Measurements from ENCODE around the gene MNAT1.

Gene MNAT1

GRCh38 chr14:60815371-60815770 lies 80.8 kb downstream of the MNAT1 start:
- Histone ChIP-seq H3K18ac (ENCODE audit: low read length) (no peak overlapping the region), H3K4me2 (ENCODE audit: low read length) (no peak overlapping the region), H4K12ac (ENCODE audit: low read depth, low read length) (no peak overlapping the region), H2AFZ (ENCODE audit: insufficient read depth, low read length, poor library complexity) (no peak overlapping the region), H3K4me1 (ENCODE audit: control insufficient read depth in 1 of 2, insufficient read depth in 2 of 2, low read length in 2 of 2) (no peaks in the 10 kb centered on the region), H3K9ac (ENCODE audit: low read length) (no peak overlapping the region), H3K79me1 (ENCODE audit: low read length) (no peaks in the 10 kb centered on the region), H3K27ac (ENCODE audit: low read depth, low read length) (no peak overlapping the region), H3K36me3 (ENCODE audit: control insufficient read depth in 1 of 2, insufficient read depth in 2 of 2, low read length in 2 of 2) (peaks cover 6 to 9% of the 10 kb centered on the region in 2 experiments), H3K23ac (ENCODE audit: low read length) (no peak overlapping the region), H3K9me3 (ENCODE audit: insufficient read depth, low read depth, low read length) (no peaks in the 10 kb centered on the region), H4K8ac (ENCODE audit: low read depth, low read length) (no peak overlapping the region), H3K4ac (ENCODE audit: low read depth, low read length) (no peak overlapping the region), H4K91ac (ENCODE audit: low read depth, low read length) (no peak overlapping the region), H3K4me3 (ENCODE audit: low read depth, low read length) (no peak overlapping the region), H3K14ac (ENCODE audit: low read length) (no peak overlapping the region), H2AK5ac (ENCODE audit: low read length) (no peak overlapping the region), H2BK12ac (ENCODE audit: low read length) (no peak overlapping the region), H2BK5ac (ENCODE audit: low read depth, low read length, poor library complexity) (no peak overlapping the region), H3K27me3 (ENCODE audit: insufficient read depth, low read length) (no peaks in the 10 kb centered on the region), H3K79me2 (ENCODE audit: control insufficient read depth, insufficient read depth, low read length, poor library complexity) (no peaks in the 10 kb centered on the region), H2BK120ac (ENCODE audit: insufficient read depth, low read length, poor library complexity) (no peak overlapping the region)
- no peak for DNase-seq
- no CpG with 5 or more reads among the region's 4 CpGs for WGBS (ENCODE audit: extremely low coverage, insufficient coverage, insufficient read length)

DNA sequence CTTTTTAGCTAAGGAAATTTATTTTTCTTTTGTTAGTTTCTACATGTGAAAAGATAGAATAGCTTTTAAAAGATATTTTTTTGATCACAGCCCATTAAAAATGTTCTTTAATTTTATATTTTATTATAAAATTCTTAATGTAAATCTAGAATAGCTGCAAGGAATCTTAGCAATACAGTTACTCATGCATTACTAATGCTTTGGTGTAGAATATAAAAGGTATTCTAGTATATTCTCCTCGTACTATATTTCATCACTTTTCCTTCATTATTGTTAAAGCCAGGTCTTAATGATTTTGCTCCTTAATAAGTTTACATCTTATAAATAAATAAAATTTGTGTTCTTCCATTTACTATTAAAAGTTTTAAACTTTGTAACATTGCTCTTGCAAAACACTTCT lies 82.6 kb downstream of the MNAT1 start:
- no peak overlapping the region for H4K91ac ChIP-seq (ENCODE audit: low read depth, low read length)
- H3K79me1 ChIP-seq (ENCODE audit: low read length), result no peaks in the 10 kb centered on the region
- H3K9me3 ChIP-seq (ENCODE audit: insufficient read depth, low read depth, low read length), result no peaks in the 10 kb centered on the region
- DNase-seq, result no peak
- no peak overlapping the region for H2BK5ac ChIP-seq (ENCODE audit: low read depth, low read length, poor library complexity)
- no peaks in the 10 kb centered on the region for H3K27me3 ChIP-seq (ENCODE audit: insufficient read depth, low read length)
- WGBS (ENCODE audit: extremely low coverage, insufficient coverage, insufficient read length), result no CpG with 5 or more reads among the region's 1 CpG
- H3K27ac ChIP-seq (ENCODE audit: low read depth, low read length), result no peak overlapping the region
- H2AFZ ChIP-seq (ENCODE audit: insufficient read depth, low read length, poor library complexity), result no peak overlapping the region
- H2AK5ac ChIP-seq (ENCODE audit: low read length), result no peak overlapping the region
- no peak overlapping the region for H4K12ac ChIP-seq (ENCODE audit: low read depth, low read length)
- no peak overlapping the region for H3K18ac ChIP-seq (ENCODE audit: low read length)
- no peaks in the 10 kb centered on the region for H3K79me2 ChIP-seq (ENCODE audit: control insufficient read depth, insufficient read depth, low read length, poor library complexity)
- no peak overlapping the region for H3K4me2 ChIP-seq (ENCODE audit: low read length)
- H4K8ac ChIP-seq (ENCODE audit: low read depth, low read length), result no peak overlapping the region
- peaks cover 6 to 9% of the 10 kb centered on the region in 2 experiments for H3K36me3 ChIP-seq (ENCODE audit: control insufficient read depth in 1 of 2, insufficient read depth in 2 of 2, low read length in 2 of 2)
- H3K14ac ChIP-seq (ENCODE audit: low read length), result no peak overlapping the region
- no peak overlapping the region for H2BK12ac ChIP-seq (ENCODE audit: low read length)
- H3K4me3 ChIP-seq (ENCODE audit: low read depth, low read length), result no peak overlapping the region
- no peaks in the 10 kb centered on the region for H3K4me1 ChIP-seq (ENCODE audit: control insufficient read depth in 1 of 2, insufficient read depth in 2 of 2, low read length in 2 of 2)
- H3K4ac ChIP-seq (ENCODE audit: low read depth, low read length), result no peak overlapping the region
- H3K9ac ChIP-seq (ENCODE audit: low read length), result no peak overlapping the region
- H3K23ac ChIP-seq (ENCODE audit: low read length), result no peak overlapping the region
- no peak overlapping the region for H2BK120ac ChIP-seq (ENCODE audit: insufficient read depth, low read length, poor library complexity)

DNA sequence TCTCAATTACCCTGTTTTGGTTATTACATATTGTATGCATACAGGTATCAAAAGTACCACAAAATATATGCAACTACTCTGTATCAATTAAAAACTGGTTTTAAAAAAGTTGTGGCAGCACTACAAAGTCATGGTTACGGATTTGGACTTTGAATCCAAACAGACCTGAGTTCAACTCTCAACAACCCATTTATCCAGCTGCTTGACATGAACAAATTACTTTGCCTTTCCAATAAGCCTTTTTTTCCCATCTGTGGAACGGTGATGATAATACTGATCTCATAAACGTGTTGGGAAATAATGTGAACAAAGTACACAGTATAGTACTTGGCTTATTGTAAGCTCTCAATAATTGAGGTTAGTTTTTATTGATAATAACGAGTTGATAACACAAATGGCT lies 85.0 kb downstream of the MNAT1 start:
- WGBS (ENCODE audit: extremely low coverage, insufficient coverage, insufficient read length), result no CpG with 5 or more reads among the region's 4 CpGs
- Histone ChIP-seq H4K91ac (ENCODE audit: low read depth, low read length) (no peak overlapping the region), H2BK12ac (ENCODE audit: low read length) (no peak overlapping the region)

DNA sequence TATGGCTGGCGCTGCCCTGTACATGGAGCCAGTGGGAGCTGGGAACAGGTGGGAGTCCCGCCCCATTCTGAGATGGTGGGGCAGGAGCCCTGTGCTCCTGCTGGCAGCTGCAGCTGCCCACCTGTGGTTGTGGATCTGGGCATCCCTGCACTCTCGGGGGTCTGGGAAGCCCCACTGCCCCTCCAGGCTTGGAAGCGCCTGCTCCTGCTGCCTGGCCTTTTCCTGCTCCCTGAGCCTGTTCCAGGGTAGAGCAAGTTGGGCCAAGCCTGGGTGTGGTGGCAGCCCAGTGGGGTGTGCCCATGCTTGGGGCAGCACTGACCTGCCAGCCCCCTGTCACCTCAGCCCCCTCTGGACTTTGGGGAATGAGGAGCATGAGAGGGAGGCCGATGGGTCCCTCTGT lies 104.0 kb downstream of the MNAT1 start:
- Histone ChIP-seq H3K18ac (ENCODE audit: low read length) (no peak overlapping the region), H3K23ac (ENCODE audit: low read length) (no peak overlapping the region), H4K8ac (ENCODE audit: low read depth, low read length) (no peak overlapping the region), H3K79me1 (ENCODE audit: low read length) (no peaks in the 10 kb centered on the region), H2AFZ (ENCODE audit: insufficient read depth, low read length, poor library complexity) (no peak overlapping the region), H4K91ac (ENCODE audit: low read depth, low read length) (no peak overlapping the region), H3K9ac (ENCODE audit: low read length) (no peak overlapping the region), H3K4me1 (ENCODE audit: control insufficient read depth in 1 of 2, insufficient read depth in 2 of 2, low read length in 2 of 2) (no peaks in the 10 kb centered on the region), H3K27me3 (ENCODE audit: insufficient read depth, low read length) (no peaks in the 10 kb centered on the region), H4K12ac (ENCODE audit: low read depth, low read length) (no peak overlapping the region), H3K79me2 (ENCODE audit: control insufficient read depth, insufficient read depth, low read length, poor library complexity) (no peaks in the 10 kb centered on the region), H3K4me2 (ENCODE audit: low read length) (no peak overlapping the region), H3K4ac (ENCODE audit: low read depth, low read length) (no peak overlapping the region), H2BK12ac (ENCODE audit: low read length) (no peak overlapping the region), H2AK5ac (ENCODE audit: low read length) (no peak overlapping the region), H3K9me3 (ENCODE audit: insufficient read depth, low read depth, low read length) (no peaks in the 10 kb centered on the region), H2BK5ac (ENCODE audit: low read depth, low read length, poor library complexity) (no peak overlapping the region), H3K27ac (ENCODE audit: low read depth, low read length) (no peak overlapping the region), H3K36me3 (ENCODE audit: control insufficient read depth in 1 of 2, insufficient read depth in 2 of 2, low read length in 2 of 2) (peaks cover 8 to 17% of the 10 kb centered on the region in 2 experiments), H3K4me3 (ENCODE audit: low read depth, low read length) (no peak overlapping the region), H3K14ac (ENCODE audit: low read length) (no peak overlapping the region), H2BK120ac (ENCODE audit: insufficient read depth, low read length, poor library complexity) (no peak overlapping the region)
- WGBS (ENCODE audit: extremely low coverage, insufficient coverage, insufficient read length), result no CpG with 5 or more reads among the region's 5 CpGs
- DNase-seq, result no peak

More for the DNA sequence above, 85.0 kb downstream of the MNAT1 start:
- H3K9ac ChIP-seq (ENCODE audit: low read length), result no peak overlapping the region
- H4K12ac ChIP-seq (ENCODE audit: low read depth, low read length), result no peak overlapping the region
- no peak overlapping the region for H3K4me2 ChIP-seq (ENCODE audit: low read length)
- H3K9me3 ChIP-seq (ENCODE audit: insufficient read depth, low read depth, low read length), result no peaks in the 10 kb centered on the region
- H3K4ac ChIP-seq (ENCODE audit: low read depth, low read length), result no peak overlapping the region
- no peaks in the 10 kb centered on the region for H3K4me1 ChIP-seq (ENCODE audit: control insufficient read depth in 1 of 2, insufficient read depth in 2 of 2, low read length in 2 of 2)
- H3K4me3 ChIP-seq (ENCODE audit: low read depth, low read length), result no peak overlapping the region
- H3K27ac ChIP-seq (ENCODE audit: low read depth, low read length), result no peak overlapping the region
- no peak overlapping the region for H2BK5ac ChIP-seq (ENCODE audit: low read depth, low read length, poor library complexity)
- no peak overlapping the region for H3K23ac ChIP-seq (ENCODE audit: low read length)
- no peaks in the 10 kb centered on the region for H3K79me2 ChIP-seq (ENCODE audit: control insufficient read depth, insufficient read depth, low read length, poor library complexity)
- no peak overlapping the region for H3K14ac ChIP-seq (ENCODE audit: low read length)
- no peaks in the 10 kb centered on the region for H3K36me3 ChIP-seq (ENCODE audit: control insufficient read depth in 1 of 2, insufficient read depth in 2 of 2, low read length in 2 of 2)
- no peaks in the 10 kb centered on the region for H3K79me1 ChIP-seq (ENCODE audit: low read length)
- H2BK120ac ChIP-seq (ENCODE audit: insufficient read depth, low read length, poor library complexity), result no peak overlapping the region
- H3K27me3 ChIP-seq (ENCODE audit: insufficient read depth, low read length), result no peaks in the 10 kb centered on the region
- H2AFZ ChIP-seq (ENCODE audit: insufficient read depth, low read length, poor library complexity), result no peak overlapping the region
- H4K8ac ChIP-seq (ENCODE audit: low read depth, low read length), result no peak overlapping the region
- DNase-seq, result no peak
- H2AK5ac ChIP-seq (ENCODE audit: low read length), result no peak overlapping the region
- no peak overlapping the region for H3K18ac ChIP-seq (ENCODE audit: low read length)
